ENCODE results near the gene GRIN2D.

Gene GRIN2D

GRCh38 chr19:48393559-48394330, at the start of gene GRIN2D:
TSS of gene GRIN2D (plus strand) at chr19:48393668. CDS start at chr19:48398393, 4,725 bp downstream.
- DNase-seq (ENCODE audit: low spot score): no peak

GRCh38 chr19:48344892-48345291, 48.6 kb upstream of the GRIN2D start:
- DNase-seq (ENCODE audit: low spot score): no peak

GRCh38 chr19:48346191-48346590, 47.3 kb upstream of the GRIN2D start:
- no peak for DNase-seq (ENCODE audit: low spot score)

GRCh38 chr19:48348045-48348444, 45.4 kb upstream of the GRIN2D start:
- DNase-seq (ENCODE audit: low spot score): no peak

DNA sequence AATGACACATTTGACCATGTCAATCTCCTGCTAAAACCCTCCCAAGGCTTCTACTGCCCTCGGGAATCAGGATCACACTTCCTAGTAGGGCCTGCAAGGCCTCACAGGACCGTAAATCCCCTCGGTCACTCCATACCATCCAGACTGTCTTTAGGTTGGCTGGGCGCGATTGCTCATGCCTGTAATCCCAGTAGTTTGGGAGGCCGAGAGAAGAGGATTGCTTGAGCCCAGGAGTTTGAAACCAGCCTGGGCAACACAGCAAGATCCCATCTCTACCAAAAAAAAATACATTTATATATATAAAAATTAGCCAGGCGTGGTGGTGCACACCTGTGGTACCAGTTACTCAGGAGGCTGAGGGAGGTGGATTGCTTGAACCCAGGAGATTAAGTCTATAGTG, 44.7 kb upstream of the GRIN2D start:
- no peak for DNase-seq (ENCODE audit: low spot score)

DNA sequence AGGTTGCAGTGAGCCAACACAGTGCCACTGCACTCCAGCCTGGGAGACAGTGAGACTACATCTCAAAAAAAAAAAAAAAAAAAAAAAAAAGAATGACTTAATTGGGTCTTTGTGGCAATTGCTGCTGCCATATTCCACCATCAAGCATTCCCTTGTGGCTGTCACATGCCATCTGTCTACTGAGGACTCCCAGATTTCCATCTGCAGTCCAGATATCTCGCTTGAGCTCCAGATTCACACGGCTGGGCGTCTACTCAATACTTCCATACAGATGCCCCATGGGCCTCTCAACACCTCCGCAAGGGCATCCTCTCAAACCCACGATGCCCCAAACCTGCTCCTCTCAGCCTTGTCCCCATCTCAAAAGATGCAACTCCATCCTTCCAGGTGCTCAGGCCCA, 42.6 kb upstream of the GRIN2D start:
- DNase-seq (ENCODE audit: low spot score): no peak

GRCh38 chr19:48351341-48351752, 42.1 kb upstream of the GRIN2D start:
- DNase-seq (ENCODE audit: low spot score): no peak

GRCh38 chr19:48353677-48354076, 39.8 kb upstream of the GRIN2D start:
- DNase-seq (ENCODE audit: low spot score): no peak

GRCh38 chr19:48354332-48354992, 39.0 kb upstream of the GRIN2D start:
- DNase-seq (ENCODE audit: low spot score): no peak

DNA sequence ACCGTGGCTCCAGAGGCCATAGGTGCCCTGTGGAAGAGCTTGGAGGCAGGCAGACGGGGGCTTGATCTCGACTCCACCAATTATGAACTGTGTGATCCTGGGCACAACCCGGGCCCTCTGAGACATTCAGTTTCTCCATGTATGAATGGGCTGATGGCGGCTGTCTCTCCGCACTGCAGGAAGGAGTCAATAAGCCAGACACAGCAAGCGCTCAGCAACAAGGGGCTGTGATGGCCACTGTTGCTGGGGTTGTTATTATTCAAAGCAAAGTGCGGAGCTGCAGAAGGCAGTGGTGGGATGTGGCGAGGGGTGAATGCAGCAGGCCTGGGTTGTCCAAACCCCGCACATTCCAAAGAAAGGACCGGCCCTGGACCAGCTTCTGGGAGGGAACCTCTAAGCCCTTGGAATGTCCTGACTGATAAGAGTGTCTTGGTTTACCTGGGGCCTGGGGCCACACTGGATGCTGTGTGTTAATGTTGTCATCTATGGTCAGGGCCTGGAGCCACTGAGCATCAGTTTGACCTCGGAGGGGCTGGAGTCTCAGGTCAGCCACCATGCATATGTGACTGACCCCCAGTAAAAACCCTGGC, 38.0 kb upstream of the GRIN2D start:
- no peak for DNase-seq (ENCODE audit: low spot score)

- no peak for DNase-seq (ENCODE audit: low spot score)
Measured at GRCh38 chr19:48359123-48359522, 34.3 kb upstream of the GRIN2D start.

DNA sequence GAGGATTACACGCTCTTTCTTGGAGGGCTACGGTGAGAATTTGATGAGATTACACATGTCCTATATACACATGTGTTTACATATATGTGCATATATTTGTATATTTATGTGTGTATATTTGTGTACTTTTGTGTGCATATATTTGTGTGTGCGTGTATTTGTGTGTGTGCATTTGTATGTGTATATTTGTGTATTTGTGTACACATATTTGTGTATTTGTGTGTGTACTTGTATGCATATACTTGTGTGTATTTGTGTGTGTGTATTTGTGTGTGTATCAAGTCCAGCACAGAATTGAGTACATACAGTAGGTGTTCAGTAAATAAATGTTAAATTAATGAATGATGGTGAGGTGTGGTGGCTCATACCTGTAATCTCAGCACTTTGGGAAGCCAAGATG, 31.6 kb upstream of the GRIN2D start:
- DNase-seq (ENCODE audit: low spot score): no peak

DNA sequence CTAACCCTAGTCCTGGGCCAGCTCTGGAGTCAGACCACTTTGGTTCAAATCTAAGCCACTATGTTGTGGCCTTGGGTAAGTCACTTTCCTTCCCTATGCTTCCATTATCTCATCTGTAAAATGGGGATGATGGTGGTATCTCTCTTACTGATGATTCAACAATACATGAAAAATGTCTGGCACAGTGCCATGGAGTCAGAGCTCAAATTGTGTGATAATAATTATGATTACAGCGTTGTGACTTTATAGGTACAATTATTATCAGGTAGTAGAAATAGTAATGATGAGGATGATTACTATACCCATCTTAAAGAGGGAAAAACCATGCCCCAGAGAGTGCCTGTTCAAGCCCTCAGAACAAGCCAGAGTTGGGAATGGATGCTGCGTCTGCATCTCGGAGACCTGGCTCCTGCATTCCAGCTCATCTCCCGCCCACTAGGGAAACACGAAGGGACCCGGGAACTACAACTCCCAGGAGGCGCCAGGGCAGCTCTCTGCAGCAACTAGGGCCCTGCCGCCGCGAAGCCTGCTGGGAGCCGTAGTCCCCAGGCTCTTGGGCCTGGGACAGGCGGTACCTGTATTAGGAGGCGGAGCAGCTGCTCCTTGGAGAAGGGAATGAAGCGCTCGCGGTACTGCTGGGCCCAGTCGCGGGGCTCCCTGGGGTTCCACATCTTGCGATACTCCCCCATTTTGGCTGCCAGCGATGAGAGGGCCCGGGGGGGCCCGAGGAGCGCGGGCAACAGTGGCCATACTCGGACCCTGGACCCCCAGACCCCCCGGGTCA, 30.6 kb upstream of the GRIN2D start:
- DNase-seq (ENCODE audit: low spot score): peak; percentile 92

GRCh38 chr19:48363500-48363809, 30.0 kb upstream of the GRIN2D start:
- no peak for DNase-seq (ENCODE audit: low spot score)

DNA sequence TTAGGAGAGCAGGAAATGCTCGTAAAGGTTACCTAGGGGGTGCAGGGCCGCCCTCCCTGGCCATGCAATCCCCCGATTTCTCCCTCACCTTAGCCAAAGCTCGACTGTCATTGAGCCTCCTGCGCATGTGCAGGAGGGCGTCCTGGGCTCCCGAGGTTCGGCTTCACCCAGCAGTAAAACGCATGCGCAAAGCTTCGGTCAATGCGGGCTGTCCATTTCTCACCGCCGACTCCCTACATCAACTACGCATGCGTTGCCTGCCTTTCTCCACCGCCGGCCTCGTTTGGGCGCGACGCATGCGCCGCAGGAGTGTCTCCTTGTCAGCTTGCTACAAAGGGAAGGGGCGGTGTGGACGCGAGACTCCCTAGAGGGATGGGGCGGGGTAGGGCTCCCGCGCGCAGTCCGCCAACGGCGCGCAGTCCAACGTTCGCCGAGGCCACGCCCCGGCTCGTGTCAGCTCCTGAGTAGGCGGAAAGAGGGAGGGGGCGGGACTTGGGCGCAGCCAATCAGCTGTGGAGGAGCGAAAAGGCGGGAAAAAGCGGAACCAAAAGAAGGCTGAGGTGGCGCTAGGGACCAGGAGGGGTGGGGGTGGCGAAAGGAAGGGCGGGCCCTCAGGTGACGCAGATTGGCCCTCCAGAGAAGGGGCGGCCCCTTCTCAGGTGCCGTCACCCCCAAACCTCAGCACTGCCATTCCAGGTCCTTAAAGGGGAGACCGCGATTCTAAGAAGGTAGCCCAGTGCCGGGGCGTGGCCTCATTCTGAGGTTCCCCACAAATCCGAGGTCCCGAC, 29.5 kb upstream of the GRIN2D start, which contains the start of the genes SYNGR4 and TMEM143:
SYNGR4 (plus strand) TSS at position 558 of the 788 bp plus-strand sequence. CDS start 1,476 bp downstream, outside the sequence.
TMEM143 (minus strand) TSS at position 131 of the 788 bp plus-strand sequence; CDS start at position 111, 20 bp downstream.
- DNase-seq (ENCODE audit: low spot score): peak; percentile 99

DNA sequence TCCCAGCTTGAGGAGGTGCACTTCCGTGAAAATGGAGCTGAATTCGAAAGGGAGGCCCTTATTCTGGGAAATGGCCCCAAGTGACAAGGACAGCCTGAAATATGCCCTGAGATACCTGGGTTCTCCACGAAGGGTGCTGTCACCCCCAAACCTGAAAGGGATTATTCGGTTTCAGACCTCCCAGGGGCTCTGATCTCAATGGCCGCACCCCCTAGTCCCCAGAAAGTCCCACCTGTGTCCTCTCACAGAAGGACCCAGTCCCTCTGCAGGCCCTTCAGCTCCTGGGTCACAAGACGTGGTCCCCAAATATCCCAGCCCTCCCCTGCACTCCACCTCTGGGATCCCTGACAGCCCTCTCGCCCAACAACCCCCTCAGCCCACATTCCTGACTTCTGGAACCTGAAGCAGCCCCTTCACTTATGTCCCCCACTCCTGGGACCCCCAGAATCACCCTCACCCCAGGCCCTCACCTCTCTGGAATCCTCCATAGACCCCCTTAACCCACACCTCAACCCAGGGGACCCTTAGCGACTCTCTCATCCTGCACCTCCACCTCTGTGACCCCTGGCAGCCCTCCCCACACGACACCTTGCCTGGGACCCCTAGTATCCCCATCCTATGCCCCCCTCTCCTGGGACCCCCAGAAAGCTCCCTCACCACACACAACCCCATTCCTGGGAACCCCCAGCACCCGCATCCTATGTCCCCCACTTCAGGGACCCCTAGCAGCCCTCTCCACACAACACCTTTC, 28.7 kb upstream of the GRIN2D start:
- DNase-seq (ENCODE audit: low spot score): no peak

- DNase-seq (ENCODE audit: low spot score): no peak
Measured at GRCh38 chr19:48365602-48366001, 27.9 kb upstream of the GRIN2D start.

DNA sequence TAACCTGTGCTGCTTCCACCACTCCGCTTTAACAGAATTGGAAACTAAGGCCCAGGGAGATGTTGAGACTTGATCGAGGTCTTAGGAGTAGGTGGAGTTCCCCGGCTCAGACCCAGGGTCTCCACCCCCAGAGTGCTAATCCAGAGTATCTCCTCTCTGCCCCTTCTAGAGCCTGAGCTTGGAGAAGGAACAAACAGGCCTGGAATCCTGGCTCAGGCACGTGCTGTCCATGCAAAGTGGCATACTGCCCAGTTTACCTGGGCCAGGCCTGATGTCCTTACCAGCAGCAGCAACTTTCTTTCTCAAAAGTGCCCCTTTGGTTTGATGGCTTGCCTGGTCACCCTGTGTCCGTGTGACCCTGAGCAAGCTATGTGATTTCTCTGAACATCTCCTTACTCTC, 25.6 kb upstream of the GRIN2D start:
- DNase-seq (ENCODE audit: low spot score): no peak

- no peak for DNase-seq (ENCODE audit: low spot score)
Measured at GRCh38 chr19:48368936-48369335, 24.5 kb upstream of the GRIN2D start.

DNA sequence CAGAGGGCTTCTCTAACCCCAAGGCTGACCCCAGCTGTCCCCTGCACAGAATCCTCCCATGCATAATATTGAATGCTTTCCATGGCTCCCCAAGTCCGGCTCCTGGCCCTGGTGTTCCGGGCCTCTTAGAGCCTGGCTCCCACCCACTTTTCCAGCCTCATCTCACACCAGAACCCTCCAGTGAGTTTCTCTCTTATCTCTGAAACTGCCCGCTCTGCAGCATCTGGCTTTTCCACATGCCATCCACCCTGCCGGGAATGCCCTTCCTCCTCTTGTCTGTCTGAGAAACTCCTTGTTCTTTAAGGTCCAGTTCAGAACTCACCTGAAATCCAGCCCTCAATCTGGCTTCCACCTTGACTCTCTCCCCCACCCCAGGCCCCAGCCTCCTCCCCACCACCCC, 22.5 kb upstream of the GRIN2D start:
- DNase-seq (ENCODE audit: low spot score): no peak

DNA sequence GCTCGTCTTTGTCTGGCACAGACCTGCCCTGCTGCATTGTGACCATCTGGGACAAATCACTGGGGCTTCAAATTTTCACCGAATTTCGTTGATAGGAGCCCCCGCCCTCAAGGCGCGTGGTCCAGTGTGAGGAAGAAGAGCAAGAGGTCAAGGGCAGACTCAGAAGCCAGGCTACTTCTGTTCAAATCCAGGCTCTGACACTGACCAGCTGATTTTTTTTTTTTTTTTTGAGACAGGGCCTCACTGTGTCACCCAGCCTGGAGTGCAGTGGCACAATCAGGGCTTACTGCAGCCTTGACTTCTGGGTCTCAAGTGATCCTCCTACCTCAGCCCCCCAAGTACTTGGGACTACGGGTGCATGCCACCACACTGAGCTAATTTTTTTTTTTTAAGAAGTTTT, 22.1 kb upstream of the GRIN2D start:
- no peak for DNase-seq (ENCODE audit: low spot score)
